Subcutaneous abdominal adipose tissue (tissue), 5 donors: ENCODE measurements around the gene INF2.

Source experiments
- H3K27ac ChIP-seq: one replicate; pipeline ENCODE4 v1.7.0; 2013; ENCODE audit warnings: low read depth, mild to moderate bottlenecking, inconsistent platforms, low read length, moderate library complexity
- H3K27me3 ChIP-seq, 5 donors: one replicate each; pipeline ENCODE4 v1.7.0; 2013; ENCODE audit warnings: low read length in 5 of 5, inconsistent platforms in 1 of 5; ENCODE audit not compliant: control insufficient read depth in 5 of 5, insufficient read depth in 4 of 5
- H3K36me3 ChIP-seq, 5 donors: one replicate each; pipeline ENCODE4 v1.7.0; 2013; ENCODE audit warnings: low read length in 5 of 5; ENCODE audit not compliant: control insufficient read depth in 5 of 5, insufficient read depth in 5 of 5
- H3K4me1 ChIP-seq, 5 donors: one replicate each; pipeline ENCODE4 v1.7.0; 2013; ENCODE audit warnings: low read length in 5 of 5, mild to moderate bottlenecking in 3 of 5, moderate library complexity in 1 of 5; ENCODE audit not compliant: control insufficient read depth in 5 of 5, insufficient read depth in 5 of 5
- H3K4me3 ChIP-seq, 5 donors: one replicate each; pipeline ENCODE4 v1.7.0; 2013; ENCODE audit warnings: low read length in 5 of 5, low read depth in 1 of 5
- H3K9ac ChIP-seq, 5 donors: one replicate each; pipeline ENCODE4 v1.7.0; 2013; ENCODE audit warnings: low read length in 5 of 5, mild to moderate bottlenecking in 4 of 5, moderate library complexity in 3 of 5
- H3K9me3 ChIP-seq, 5 donors: one replicate each; pipeline ENCODE4 v1.7.0; 2013; ENCODE audit warnings: low read length in 5 of 5; ENCODE audit not compliant: control insufficient read depth in 5 of 5
- donor health status: healthy.
- donor health status: healthy.
- donor health status: healthy.
- donor health status: healthy.
- donor health status: healthy.

INF2 gene

GRCh38 chr14:104766863-104767633 lies 77.6 kb downstream of the INF2 start:
- Histone ChIP-seq H3K4me1 (peaks cover 0 to 15% (median 11%) of the 10 kb centered on the region in 5 donors), H3K27me3 (no peaks in the 10 kb centered on the region), H3K4me3 (no peak overlapping the region), H3K9me3 (peaks cover 0 to 14% (median 7%) of the 10 kb centered on the region in 5 donors), H3K27ac (no peak overlapping the region), H3K36me3 (peaks cover 0 to 26% (median 20%) of the 10 kb centered on the region in 5 donors), H3K9ac (no peak overlapping the region)

- Histone ChIP-seq H3K9me3 (peaks cover 0 to 14% (median 7%) of the 10 kb centered on the region in 5 donors), H3K27ac (no peak overlapping the region), H3K4me3 (no peak overlapping the region), H3K9ac (no peak overlapping the region), H3K4me1 (peaks cover 0 to 15% (median 11%) of the 10 kb centered on the region in 5 donors), H3K27me3 (no peaks in the 10 kb centered on the region), H3K36me3 (peaks cover 0 to 30% (median 25%) of the 10 kb centered on the region in 5 donors)
These were observed 78.2 kb downstream of the INF2 start for GRCh38 chr14:104767634-104767918.

GRCh38 chr14:104768437-104769323 lies 79.3 kb downstream of the INF2 start:
- Histone ChIP-seq H3K4me1 (peaks cover 0 to 15% (median 11%) of the 10 kb centered on the region in 5 donors), H3K9ac (no peak overlapping the region), H3K27ac (no peak overlapping the region), H3K4me3 (no peak overlapping the region), H3K9me3 (peaks cover 0 to 14% (median 7%) of the 10 kb centered on the region in 5 donors), H3K27me3 (no peaks in the 10 kb centered on the region), H3K36me3 (peaks cover 0 to 41% (median 36%) of the 10 kb centered on the region in 5 donors)

- Histone ChIP-seq H3K27me3 (no peaks in the 10 kb centered on the region), H3K4me3 (no peak overlapping the region), H3K36me3 (peaks cover 0 to 47% (median 43%) of the 10 kb centered on the region in 5 donors), H3K4me1 (peaks cover 0 to 15% (median 11%) of the 10 kb centered on the region in 5 donors), H3K27ac (no peak overlapping the region), H3K9me3 (peaks cover 0 to 14% (median 7%) of the 10 kb centered on the region in 5 donors), H3K9ac (no peak overlapping the region)
These were observed 80.1 kb downstream of the INF2 start for GRCh38 chr14:104769324-104770071.

- Histone ChIP-seq H3K9me3 (peaks cover 0 to 14% (median 7%) of the 10 kb centered on the region in 5 donors), H3K27ac (no peak overlapping the region), H3K9ac (no peak overlapping the region), H3K4me3 (no peak overlapping the region), H3K27me3 (no peaks in the 10 kb centered on the region), H3K36me3 (peaks cover 0 to 53% (median 49%) of the 10 kb centered on the region in 5 donors), H3K4me1 (peaks cover 0 to 15% (median 11%) of the 10 kb centered on the region in 5 donors)
These were observed 80.7 kb downstream of the INF2 start for GRCh38 chr14:104770072-104770579.

GRCh38 chr14:104770851-104771272 lies 81.4 kb downstream of the INF2 start:
- Histone ChIP-seq H3K4me3 (no peak overlapping the region), H3K4me1 (peaks cover 0 to 15% (median 11%) of the 10 kb centered on the region in 5 donors), H3K36me3 (peaks cover 0 to 60% (median 55%) of the 10 kb centered on the region in 5 donors), H3K9ac (no peak overlapping the region), H3K27ac (no peak overlapping the region), H3K9me3 (peaks cover 0 to 14% (median 7%) of the 10 kb centered on the region in 5 donors), H3K27me3 (no peaks in the 10 kb centered on the region)

- Histone ChIP-seq H3K9me3 (peaks cover 0 to 12% (median 7%) of the 10 kb centered on the region in 5 donors), H3K9ac (no peak overlapping the region), H3K4me1 (peaks cover 0 to 15% (median 11%) of the 10 kb centered on the region in 5 donors), H3K27me3 (no peaks in the 10 kb centered on the region), H3K27ac (no peak overlapping the region), H3K36me3 (peaks cover 0 to 63% (median 56%) of the 10 kb centered on the region in 5 donors), H3K4me3 (no peak overlapping the region)
These were observed 82.0 kb downstream of the INF2 start for GRCh38 chr14:104771374-104771773.
